Activated CD4-positive, alpha-beta T cell treated with anti-CD3 and anti-CD28 coated beads for 24 hours (primary cell): Measurements from ENCODE around the gene PRAMEF13.
"Not testable (repeated sequence)": the region's sequence is repeated elsewhere in the genome, so short reads cannot be mapped to it uniquely, and the experiment has no call there.

Source experiments
- DNase-seq, 2 donors: peaks; one replicate each; pipeline ENCODE4 v3.0.0-alpha.2; 2020; ENCODE audit warnings: low read depth in 2 of 2

PRAMEF13 gene

GRCh38 chr1:13201309-13201708, at the start of gene PRAMEF13:
Gene PRAMEF13, minus strand, starts transcription at chr1:13201409. Its CDS starts 1,820 bp downstream, at chr1:13199589.
- not testable (repeated sequence) for DNase-seq

- not testable (repeated sequence) for DNase-seq
Observed at GRCh38 chr1:13247122-13247521, 45.9 kb upstream of the PRAMEF13 start.

DNA sequence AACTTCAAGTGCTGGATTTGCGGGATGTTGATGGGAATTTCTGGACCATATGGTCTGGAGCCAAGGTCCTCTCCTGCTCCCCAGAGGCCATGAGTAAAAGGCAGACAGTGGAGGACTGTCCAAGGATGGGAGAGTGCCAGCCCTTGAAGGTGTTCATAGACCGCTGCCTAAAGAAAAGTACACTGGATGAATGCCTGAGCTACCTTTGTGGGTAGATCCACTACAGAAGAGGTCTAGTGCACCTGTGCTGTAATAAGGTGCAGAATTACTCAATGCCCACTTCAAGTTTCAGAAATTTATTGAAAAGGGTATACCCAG, 45.3 kb upstream of the PRAMEF13 start:
- DNase-seq: not testable (repeated sequence)

- DNase-seq: not testable (repeated sequence)
Observed at GRCh38 chr1:13245841-13246553, 44.8 kb upstream of the PRAMEF13 start.

DNA sequence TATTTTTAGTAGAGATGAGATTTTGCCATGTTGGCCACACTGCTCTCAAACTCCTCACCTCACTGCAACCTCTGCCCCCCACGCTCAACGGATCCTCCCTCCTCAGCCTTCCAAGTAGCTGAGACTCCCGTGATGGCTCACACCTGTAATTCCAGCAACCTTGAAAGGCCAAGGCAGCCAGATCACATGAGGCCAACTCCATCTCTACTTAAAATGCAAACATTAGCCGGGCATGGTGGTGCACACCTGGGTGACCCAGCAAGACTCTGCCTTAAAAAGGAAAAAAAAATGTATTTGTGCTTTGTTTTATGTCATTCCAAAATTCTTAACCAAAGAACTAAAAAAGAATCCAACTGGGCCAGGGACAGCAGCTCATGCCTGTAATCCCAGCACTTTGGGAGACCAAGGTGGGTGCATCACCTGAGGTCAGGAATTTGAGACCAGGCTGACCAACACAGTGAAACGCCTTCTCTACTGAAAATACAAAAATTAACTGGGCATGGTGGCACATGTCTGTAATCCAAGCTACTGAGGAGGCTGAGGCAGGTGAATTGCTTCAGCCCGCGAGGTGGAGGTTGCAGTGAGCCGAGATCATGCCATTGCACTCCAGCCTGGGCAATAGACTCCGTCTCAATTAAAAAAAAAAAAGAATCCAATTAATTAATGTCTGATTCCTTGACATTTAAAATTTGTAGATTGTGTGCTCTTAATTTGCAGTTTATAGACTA, 42.5 kb upstream of the PRAMEF13 start:
- not testable (repeated sequence) for DNase-seq

GRCh38 chr1:13239633-13240032, 38.4 kb upstream of the PRAMEF13 start:
- not testable (repeated sequence) for DNase-seq

DNA sequence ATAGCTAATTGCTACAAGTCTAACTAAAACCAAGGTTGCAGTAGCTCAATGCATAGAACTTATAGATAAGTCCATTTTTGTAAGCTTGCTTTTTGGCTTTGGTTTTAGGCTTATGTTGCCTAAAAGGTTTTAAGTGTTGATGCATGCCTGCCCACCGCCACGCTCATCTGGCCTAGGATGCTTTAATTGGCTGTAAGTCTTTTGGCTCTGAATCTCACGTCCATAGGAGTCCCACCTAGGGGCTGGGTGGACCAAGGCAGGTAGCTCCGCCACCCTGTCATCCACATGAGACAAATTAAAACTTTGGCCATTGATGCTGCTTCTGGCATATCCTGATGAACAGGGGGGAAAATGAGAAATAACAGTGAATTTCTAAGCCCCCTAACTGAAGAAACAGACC, 36.4 kb upstream of the PRAMEF13 start:
- DNase-seq: not testable (repeated sequence)

- DNase-seq: not testable (repeated sequence)
Observed at GRCh38 chr1:13234057-13234456, 32.8 kb upstream of the PRAMEF13 start.

- DNase-seq: not testable (repeated sequence)
Observed at GRCh38 chr1:13232056-13232455, 30.8 kb upstream of the PRAMEF13 start.

GRCh38 chr1:13231061-13231750, 30.0 kb upstream of the PRAMEF13 start:
- DNase-seq: not testable (repeated sequence)

DNA sequence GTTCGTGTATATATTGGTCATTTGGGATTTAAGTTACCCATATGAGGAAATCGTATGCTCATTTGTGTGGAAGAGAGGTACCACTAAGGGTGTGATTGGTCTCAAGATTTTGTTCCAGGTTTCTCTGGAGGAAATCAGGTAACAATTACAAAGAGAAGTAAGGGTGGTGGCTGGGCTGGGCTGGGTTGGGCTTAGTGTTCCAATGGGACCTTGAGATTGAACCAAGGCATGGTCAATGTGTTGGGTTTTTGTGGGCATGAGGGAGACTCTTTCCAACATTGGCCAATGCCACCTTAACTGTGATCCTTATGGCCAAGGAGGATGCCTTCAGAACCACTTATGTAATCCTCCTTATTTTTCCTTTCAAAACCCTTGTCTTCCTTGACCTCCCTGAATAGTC, 29.4 kb upstream of the PRAMEF13 start:
- DNase-seq: not testable (repeated sequence)

GRCh38 chr1:13230096-13230495, 28.9 kb upstream of the PRAMEF13 start:
- DNase-seq: not testable (repeated sequence)

GRCh38 chr1:13228343-13228781, 27.2 kb upstream of the PRAMEF13 start:
- peak in 1 of 2 donors; percentile 47 for DNase-seq

- DNase-seq: not testable (repeated sequence)
Observed at GRCh38 chr1:13227271-13228055, 26.3 kb upstream of the PRAMEF13 start.

DNA sequence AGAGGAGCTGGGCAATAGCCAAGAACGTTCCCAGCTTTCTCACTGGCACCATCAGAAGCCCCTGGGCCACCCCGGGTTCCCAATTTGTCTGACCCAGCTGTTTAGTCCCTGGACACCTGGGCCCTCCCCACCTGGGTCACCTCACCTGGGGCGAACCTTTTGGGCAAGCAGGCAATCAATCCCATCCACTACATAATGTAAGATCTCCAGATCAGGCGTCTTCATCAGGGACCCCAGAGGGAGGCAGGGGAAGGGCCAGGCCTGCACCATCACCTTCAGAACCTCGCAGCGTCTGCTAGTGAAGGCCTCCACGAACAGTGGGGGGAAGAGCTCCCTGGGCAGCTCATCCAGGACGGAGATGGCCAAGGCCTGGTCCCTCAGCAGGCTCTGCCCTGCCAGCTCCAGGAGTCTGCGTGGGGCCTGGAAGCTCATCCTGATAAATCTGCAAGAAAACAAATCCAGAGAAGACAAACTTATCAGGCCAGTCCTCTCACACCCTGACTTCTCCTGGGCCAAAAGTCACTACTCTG, 24.5 kb upstream of the PRAMEF13 start, which contains the start of gene PRAMEF18:
TSS of gene PRAMEF18 (minus strand) at position 480 of the 530 bp plus-strand sequence. CDS start at position 432, 48 bp downstream.
- not testable (repeated sequence) for DNase-seq

GRCh38 chr1:13224480-13225060, 23.4 kb upstream of the PRAMEF13 start:
- DNase-seq: no peak

DNA sequence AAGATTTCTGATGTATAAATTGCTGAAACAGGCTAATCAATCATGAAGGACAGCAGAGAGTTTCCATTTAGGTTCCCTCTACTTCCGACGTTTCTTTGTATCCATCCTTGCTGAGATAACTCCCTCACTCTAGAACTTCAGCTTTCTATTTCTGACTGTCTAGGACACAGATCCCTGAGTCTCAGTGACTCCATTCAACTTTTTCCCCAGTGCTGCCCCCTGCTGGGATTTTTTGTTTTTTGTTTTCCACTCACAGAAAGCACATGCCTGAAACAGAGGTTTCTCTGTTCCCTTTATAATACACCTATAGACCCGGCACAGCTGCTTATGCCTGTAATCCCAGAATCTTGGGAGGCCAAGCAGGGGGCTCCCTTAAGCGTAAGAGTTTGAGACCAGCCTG, 21.6 kb upstream of the PRAMEF13 start:
- not testable (repeated sequence) for DNase-seq

DNA sequence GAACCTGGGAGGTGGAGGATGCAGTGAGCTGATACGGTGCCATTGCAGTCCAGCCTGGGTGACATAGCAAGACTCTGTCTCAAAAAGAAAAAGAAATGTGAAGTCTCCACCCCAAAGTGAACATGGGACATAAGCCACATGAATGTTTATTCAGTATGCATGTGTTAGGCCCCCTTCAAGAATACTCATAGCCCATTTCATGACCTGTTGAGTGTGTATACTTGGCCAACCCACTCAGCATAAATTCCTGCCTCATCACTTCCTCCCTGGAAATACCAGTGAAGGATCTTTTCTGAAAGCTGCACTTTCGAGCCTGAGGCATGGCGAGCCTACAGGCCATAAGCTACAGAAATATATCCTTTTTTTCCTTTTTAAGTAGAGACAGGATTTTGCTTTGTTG, 18.0 kb upstream of the PRAMEF13 start:
- not testable (repeated sequence) for DNase-seq

- DNase-seq: not testable (repeated sequence)
Observed at GRCh38 chr1:13216619-13217018, 15.4 kb upstream of the PRAMEF13 start.

GRCh38 chr1:13208712-13209111, 7.5 kb upstream of the PRAMEF13 start:
- not testable (repeated sequence) for DNase-seq

DNA sequence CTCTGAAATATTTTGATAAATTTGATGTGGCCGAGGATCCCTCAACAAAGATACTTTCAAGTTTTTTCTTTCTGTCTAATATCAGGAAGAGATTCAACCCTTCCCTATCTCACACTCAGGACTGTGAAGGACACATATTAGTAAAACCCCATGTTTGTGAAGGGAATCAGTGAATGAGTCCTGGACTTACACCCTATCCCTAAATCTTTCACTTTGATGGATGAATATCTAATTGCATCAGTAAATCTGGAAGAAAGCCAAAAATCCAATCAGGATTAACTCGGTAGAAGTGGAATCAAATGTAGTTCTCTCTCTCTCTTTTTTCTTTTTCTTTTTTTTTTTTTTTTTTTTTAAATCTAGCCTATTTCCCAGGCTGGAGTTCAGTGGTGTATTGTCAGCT, 29.7 kb downstream of the PRAMEF13 start, which contains the start of gene PRAMEF9:
TSS of gene PRAMEF9 (plus strand) at position 301 of the 400 bp plus-strand sequence. CDS start 3,433 bp downstream, outside the sequence.
- DNase-seq: not testable (repeated sequence)
